ENCODE measurements around the gene RELCH.

The RELCH gene

DNA sequence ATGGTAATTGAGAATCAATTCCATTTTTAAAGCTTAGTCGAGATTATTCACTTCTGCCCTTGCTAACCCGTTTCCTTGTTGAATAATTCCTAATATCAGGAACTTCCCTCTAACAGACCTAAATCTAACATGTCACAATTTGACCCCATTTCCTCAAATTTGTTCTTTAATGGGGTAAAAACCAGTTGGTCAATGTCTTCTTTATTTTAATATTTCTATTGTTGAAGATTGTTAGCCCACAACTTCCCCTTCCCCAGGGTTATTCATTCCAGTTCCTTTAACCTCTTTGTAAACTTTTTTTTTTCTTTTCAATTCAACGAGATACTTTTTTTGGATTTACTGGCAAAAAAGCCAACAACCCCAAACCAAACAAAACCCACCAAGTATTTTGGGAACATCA, 145.4 kb downstream of the RELCH start:
- H3K27ac ChIP-seq = no peak overlapping the region
- TF ChIP-seq CTCF (conservative IDR thresholded peaks at IDR 0.05) (no peak), ZFX (IDR thresholded peaks at IDR 0.05) (no peak)

- no peak for TF ChIP-seq ZFX (IDR thresholded peaks at IDR 0.05)
- H3K27ac ChIP-seq = no peak overlapping the region
Measured at GRCh38 chr18:62332964-62333695, 146.1 kb downstream of the RELCH start.

GRCh38 chr18:62334120-62334519, 147.1 kb downstream of the RELCH start:
- H3K27ac ChIP-seq = no peak overlapping the region
- TF ChIP-seq CTCF (conservative IDR thresholded peaks at IDR 0.05) (no peak), ZFX (IDR thresholded peaks at IDR 0.05) (no peak)

GRCh38 chr18:62335494-62335893, 148.4 kb downstream of the RELCH start:
- no peak overlapping the region for H3K27ac ChIP-seq
- TF ChIP-seq ZFX (IDR thresholded peaks at IDR 0.05) (no peak), CTCF (conservative IDR thresholded peaks at IDR 0.05) (no peak)

DNA sequence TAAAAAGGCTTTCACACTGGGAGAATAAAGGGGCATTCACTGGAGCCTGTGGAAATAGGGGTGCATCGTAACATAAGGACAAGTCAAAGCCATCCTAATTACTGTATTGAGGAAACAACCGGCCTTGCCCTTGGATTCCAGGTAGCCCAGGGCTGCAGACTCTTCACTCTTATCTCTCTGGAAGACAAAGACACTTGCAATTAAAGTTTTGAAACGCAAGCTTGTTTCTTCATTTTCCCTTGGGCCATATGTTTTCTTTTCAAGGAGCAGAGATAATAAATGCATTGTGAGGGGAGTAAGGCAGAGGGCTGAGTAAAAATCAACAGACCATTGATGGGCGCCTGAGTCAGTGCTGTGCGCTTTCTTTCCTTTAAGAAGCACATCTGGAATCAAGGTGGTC, 149.6 kb downstream of the RELCH start:
- TF ChIP-seq CTCF (conservative IDR thresholded peaks at IDR 0.05) (no peak), ZFX (IDR thresholded peaks at IDR 0.05) (no peak)
- no peak overlapping the region for H3K27ac ChIP-seq

GRCh38 chr18:62337336-62337735, 150.3 kb downstream of the RELCH start:
- no peak for TF ChIP-seq ZFX (IDR thresholded peaks at IDR 0.05)
- no peak for TF ChIP-seq CTCF (conservative IDR thresholded peaks at IDR 0.05)
- no peak overlapping the region for H3K27ac ChIP-seq

- no peak for TF ChIP-seq ZFX (IDR thresholded peaks at IDR 0.05)
- no peak for TF ChIP-seq CTCF (conservative IDR thresholded peaks at IDR 0.05)
- no peak overlapping the region for H3K27ac ChIP-seq
Measured at GRCh38 chr18:62338446-62339105, 151.5 kb downstream of the RELCH start.

Measured in C4-2B (cell line).